LHCN-M2 (cell line): Measurements from ENCODE around the gene C6orf58. TPM values are rescaled to one million over a fixed set of nuclear protein-coding genes. Genes with fewer than 3 reads are reported as not detected.

Source experiments
- DNase-seq: peaks from one replicate; pipeline ENCODE4 v3.0.0-alpha.2; 2012; ENCODE audit warnings: low read depth
- polyA plus RNA-seq: library from polyadenylated mRNA; unstranded; fragments of >200 nt; gene quantifications from one replicate; pipeline ENCODE4 v1.2.1, GENCODE V29; 2012; ENCODE audit warnings: missing spikeins
- total RNA-seq: library from RNA; depleted of rRNA; stranded (reverse); fragments of >200 nt; gene quantifications from 2 replicates; pipeline ENCODE4 v1.2.3, GENCODE V29; 2014; rRNA removed

Gene C6orf58
- total RNA-seq: not detected in 2 replicates
- not detected for polyA plus RNA-seq

GRCh38 chr6:127576874-127577273 is at the start of gene C6orf58:
Gene C6orf58 (plus strand): TSS chr6:127577174. CDS start chr6:127577186, 12 bp downstream.
- no peak for DNase-seq

- peak; percentile 11 for DNase-seq
These were observed 44.0 kb upstream of the C6orf58 start for GRCh38 chr6:127533011-127533410.

GRCh38 chr6:127533736-127534135 is 43.2 kb upstream of the C6orf58 start:
- no peak for DNase-seq

GRCh38 chr6:127538750-127539264 is 38.2 kb upstream of the C6orf58 start:
- peak; percentile 23 for DNase-seq

DNA sequence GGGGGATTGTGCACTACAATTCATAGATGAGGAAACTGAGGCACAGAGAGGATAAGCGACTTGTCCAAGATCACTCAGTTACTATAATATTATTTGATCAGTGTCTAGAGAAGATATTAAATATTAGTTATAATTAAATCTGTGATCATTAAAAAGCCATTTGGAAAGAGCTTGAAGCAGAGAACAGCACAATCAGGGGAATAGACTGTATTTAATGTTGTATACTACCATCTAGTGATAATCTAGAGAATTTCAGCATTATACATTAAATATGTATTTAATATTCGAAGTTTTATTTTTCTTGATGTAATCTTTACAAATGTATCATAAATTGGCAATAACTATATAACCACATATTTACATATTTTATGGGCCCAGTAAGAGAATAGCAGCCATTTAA is 37.7 kb upstream of the C6orf58 start:
- DNase-seq: peak; percentile 27

DNA sequence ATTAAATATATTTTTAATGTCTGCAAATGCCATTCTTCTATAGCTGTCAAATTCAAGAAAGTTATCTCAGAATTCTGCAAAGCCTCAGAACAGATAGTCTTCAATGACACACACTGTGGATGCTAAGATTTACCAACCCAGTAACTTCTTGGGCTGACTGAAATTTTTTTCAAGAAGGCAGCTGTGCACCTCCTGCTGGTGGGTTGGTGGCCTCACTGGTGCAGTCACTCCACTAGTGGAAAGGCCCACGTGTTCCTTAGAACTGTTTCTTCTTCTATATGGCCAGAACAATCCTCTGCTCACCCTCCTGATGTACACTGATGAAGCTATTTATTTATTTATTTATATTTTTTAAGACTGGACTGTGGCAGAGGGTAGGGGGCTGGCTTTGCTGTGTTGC is 29.8 kb upstream of the C6orf58 start:
- peak; percentile 18 for DNase-seq

- peak; percentile 16 for DNase-seq
These were observed 28.9 kb upstream of the C6orf58 start for GRCh38 chr6:127547904-127548649.

- DNase-seq: peak; percentile 25
These were observed 26.6 kb upstream of the C6orf58 start for GRCh38 chr6:127550403-127550802.

- DNase-seq: peak; percentile 45
These were observed 22.5 kb upstream of the C6orf58 start for GRCh38 chr6:127554435-127555006.

DNA sequence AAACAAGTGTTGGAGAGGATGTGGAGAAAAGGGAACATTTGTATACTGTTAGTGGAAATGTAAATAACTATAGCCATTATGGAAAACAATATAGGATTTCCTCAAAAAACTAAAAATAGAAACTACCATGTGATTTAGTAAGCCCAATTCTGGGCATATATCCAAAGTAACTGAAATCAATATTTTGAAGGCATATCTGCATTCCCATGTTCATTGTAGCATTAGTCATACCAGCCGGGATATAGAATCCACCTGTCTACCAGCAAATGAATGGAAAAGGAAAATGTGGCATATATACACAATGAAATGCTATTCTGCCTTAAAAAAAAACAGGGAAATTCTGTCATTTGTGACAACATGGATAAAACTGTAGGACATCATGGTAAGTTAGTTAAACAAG is 15.3 kb upstream of the C6orf58 start:
- DNase-seq: peak; percentile 12

DNA sequence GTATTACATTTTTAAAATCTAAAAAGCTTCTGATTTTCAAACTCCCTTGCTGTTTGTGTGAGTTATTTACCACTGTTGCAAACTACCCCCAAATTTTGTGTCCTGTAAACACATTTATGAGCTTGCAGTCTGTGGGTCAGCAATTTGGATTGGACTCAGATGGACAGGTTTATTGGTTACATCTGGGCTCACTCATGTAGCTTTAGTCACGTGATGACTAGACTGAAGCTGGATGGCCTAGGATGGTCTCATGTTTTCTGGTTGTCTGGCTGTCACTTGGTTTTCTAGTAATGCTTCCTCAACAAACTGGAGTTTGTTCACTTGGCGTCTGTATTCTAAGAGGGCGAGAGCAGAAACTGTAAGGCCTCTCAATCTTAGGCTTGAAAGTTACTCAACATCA is 12.2 kb upstream of the C6orf58 start:
- no peak for DNase-seq

DNA sequence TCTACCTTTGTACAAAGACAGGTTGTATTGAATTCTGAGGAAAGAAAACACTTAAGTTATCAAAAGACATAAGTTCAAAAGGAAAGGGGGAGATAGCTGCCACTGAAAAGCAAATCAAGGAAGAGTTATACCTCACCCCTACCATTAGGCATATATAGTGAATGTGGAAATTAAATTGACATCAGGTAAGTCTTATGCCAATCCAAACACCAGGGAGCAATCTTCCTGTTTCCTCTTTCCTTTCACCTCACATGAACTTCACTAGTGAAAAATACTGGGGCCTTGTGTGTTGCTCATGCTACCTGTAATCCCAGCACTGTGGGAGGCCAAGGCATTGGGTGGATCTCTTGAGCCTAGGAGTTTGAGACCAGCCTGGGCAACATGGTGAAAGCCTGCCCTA is 10.9 kb upstream of the C6orf58 start:
- DNase-seq: no peak

DNA sequence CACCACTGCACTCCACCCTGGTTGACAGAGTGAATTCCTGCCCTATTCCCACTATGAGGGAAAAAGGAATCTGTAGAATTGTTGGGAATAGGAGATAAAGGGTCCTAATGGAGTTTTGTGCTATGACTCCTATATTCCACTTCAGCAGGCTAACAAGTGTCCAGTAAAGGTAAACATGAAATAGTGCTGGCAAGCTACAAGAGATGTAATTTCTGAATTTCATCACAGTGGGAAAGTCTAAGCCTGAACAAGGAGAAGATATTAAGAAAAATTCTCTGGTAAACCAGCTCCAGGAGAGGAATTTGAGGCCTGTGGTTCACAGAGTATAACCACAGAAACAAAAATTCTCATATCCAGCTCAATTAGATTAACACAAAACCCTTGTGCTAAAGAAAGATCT is 10.3 kb upstream of the C6orf58 start:
- DNase-seq: no peak

- no peak for DNase-seq
These were observed 9.5 kb upstream of the C6orf58 start for GRCh38 chr6:127567476-127567875.

DNA sequence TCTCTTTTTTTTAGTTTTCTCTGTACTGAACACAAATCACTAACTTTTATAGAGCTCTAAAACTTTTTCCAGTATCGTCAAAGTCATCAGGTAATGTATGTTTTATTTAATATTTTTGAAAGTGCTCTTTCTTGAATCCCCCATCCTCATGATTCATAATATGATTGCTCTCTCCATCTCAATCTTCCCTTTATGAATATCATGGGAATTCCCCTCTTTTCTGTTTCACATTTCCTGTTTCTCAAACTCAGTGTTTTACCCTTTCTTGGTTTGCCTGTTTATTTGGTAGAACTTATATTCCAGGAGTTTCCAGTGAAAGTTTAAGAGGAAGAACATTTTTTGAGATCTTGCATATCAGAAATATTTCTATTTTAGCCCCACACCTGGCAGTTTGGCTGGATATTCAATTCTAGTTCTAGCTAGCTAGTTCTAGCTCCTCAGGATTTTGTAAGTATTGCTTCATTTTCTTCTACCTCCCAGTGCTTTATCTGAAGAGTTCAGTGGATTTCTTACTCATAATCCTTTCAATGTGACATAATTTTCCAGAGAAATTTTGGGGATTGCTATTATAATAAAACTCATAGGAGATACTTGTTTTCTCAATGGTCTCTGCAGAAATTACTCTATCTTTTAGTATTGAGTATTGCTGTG is 6.1 kb upstream of the C6orf58 start:
- no peak for DNase-seq

- DNase-seq: no peak
These were observed 1.9 kb downstream of the C6orf58 start for GRCh38 chr6:127578900-127579299.

DNA sequence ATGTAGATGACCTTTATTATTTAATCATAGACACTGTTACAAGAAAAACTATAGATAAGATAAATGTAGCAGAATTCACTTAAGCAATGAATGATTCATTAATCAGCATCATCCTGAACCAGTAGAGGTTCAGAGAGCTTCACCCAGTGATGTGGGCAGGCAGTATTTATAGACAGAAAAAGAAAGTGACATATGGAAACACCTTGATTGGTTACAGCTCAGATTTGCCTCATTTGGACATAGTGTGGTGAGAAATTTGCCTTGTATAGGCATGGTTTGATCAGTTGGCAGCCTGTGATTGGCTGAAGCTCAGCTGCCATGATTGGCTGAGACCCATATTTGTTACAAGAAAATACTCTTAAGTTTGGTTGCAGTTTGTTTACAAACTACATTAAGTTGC is 4.6 kb downstream of the C6orf58 start:
- DNase-seq: no peak

DNA sequence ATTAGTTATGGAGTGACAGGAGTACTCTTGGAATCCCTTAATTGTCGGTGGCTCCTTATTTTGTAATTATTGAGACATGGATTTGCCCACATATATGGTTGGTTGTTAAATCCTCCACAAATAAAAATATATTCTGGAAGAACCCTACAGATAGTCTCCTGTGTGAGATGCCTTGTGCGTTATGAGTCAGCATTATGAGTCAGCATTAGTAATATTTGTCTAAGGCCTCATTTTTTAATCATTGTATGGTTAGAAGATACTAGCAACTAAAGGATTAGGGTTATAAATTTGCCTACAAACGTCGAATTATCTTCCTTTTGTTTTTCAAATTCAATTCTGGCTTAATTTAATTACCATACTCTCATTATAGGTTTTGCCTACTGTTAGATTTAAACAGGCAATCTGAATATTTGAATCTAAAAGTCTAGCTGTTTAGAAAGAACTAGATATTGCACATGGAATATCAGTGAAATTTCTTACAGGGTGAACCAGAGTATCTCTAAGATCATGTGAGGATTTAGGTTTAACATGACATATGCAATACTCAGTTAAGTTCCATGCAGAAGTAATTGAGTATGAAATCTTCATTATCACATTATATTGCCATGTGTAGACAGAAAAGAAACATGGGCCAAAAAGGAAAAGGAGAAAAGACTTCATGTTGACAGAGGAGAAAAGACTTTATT is 5.9 kb downstream of the C6orf58 start:
- DNase-seq: peak; percentile 76

DNA sequence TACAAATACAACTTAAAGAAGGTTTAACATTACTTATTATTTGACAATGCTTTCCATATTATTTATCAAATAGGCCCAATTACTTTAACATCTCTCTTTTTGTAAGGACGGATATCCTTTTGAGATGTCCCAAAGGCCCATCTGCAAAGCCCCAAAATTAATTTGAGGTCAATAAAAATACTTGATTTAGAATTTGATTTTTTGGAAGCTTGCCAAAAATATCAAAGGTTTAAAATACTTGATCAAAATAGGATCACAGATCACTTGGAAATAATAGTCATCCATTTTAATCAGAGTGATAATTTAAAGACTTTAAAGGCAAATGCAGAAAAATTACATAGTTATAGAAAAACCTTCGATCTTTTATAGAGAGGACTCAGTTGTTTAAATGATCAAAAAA is 8.1 kb downstream of the C6orf58 start:
- DNase-seq: no peak

- no peak for DNase-seq
These were observed 9.4 kb downstream of the C6orf58 start for GRCh38 chr6:127586372-127586771.

- no peak for DNase-seq
These were observed 10.9 kb downstream of the C6orf58 start for GRCh38 chr6:127587875-127588274.

DNA sequence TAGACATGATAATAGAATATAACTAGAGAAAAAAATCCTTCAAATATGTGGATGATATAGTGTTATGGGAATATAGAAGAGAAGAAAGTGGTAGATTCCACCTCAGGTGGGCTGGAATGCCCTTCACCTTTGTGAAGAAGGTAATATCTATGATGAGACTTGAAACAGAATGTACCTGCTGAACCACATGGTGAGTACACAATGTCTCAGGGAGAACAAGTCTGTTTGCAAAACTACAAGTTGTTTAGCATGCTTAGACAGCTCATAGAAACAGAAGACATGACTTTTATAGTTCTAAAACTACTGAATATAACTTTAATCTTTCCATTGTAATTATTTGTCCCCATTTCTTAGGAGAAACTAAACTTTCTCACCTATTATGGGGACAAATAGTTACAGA is 12.2 kb downstream of the C6orf58 start:
- DNase-seq: no peak
